Pons (tissue), 1 donor: Measurements from ENCODE around the gene CERS6.
A peak's percentile ranks its signal among the peaks of the same experiment; 100 is the strongest.

Source experiments
- DNase-seq: peaks from one replicate; pipeline ENCODE4 v3.0.0-alpha.2; 2016; ENCODE audit warnings: low spot score

The CERS6 gene

DNA sequence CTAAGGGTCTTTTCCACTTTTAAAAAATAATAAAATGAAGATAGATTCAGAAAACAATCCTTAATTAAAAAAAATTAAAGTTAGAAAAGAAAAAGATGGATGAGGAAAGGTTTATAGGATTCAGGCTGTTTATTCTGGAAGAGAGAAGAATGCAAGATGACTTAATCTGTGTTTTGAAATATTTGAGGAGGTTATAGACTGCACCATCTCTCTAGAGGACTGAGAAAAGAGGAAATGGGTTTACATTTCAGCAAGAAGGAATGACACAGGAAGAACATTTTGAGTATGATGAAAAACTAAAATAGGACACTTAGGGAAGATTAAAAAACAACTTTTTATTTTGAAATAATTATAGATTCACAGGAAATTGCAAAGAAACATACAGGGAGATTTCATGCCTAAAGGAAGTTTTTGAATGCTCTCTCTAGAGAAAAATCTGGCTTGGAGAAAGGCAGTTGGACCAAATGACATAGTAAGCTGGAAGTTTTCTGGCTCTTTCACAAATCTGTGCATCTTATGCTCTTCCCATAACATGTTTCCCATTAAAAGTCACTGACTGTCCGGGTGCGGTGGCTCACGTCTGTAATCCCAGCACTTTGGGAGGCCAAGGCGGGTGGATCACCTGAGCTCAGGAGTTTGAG lies 75.0 kb downstream of the CERS6 start:
- DNase-seq: no peak

GRCh38 chr2:168534926-168535325 lies 78.9 kb downstream of the CERS6 start:
- DNase-seq: no peak

DNA sequence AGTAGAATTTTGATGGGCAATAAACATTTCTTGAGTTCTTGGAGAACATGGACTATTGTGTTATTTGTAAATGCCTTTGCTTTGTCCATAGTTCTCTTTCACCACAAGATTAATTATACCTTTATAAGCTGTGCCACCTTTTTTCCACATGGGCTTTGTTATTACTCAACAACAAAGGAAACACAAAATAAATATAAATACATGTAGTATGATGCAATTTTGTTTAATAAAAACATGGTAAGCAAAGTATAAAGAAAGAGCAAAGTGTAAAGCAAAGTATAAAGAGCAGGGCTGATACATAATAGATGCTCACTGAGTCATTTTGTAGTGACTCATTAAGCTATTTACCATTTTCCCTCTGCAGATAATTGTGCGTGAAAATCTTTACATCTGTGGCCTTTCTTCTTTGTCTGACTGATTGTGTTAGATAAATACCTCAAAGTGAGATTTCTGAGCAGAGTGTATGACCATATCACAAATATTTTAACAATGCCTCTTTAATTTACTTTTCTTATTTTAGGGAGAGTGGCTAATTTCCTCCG lies 80.9 kb downstream of the CERS6 start:
- no peak for DNase-seq

DNA sequence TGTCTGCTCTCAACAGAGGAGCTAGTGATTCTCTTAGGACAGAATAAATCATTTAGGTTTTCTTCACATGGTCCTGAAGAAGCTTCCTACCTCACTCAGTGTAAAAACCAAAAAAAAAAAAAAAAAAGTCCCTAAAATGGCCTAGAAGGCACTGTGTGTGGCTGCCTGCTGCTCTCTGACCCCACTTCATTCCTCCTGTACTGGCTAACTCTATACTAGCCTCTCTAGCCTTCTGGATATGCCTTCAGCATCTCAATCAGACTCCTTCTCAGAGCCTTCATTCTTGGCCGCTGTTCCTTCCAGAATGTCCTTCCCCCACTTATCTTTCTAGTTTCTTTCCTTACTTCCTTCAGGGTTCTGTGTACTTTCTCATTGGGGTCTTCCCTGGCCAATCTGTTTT lies 82.1 kb downstream of the CERS6 start:
- no peak for DNase-seq

DNA sequence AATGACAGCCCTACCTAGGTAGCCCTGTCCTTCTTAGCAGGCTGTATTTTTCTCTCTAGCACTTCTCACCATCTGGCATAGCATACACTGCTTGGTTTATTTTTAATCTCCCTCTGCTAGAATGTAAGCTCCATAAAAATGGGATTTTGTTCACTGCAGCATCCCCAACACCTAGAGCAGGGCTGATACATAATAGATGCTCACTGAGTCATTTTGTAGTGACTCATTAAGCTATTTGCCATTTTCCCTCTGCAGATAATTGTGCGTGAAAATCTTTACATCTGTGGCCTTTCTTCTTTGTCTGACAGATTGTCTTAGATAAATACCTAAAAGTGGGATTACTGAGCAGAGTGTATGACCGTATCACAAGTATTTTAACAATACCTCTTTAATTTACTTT lies 82.5 kb downstream of the CERS6 start:
- no peak for DNase-seq

DNA sequence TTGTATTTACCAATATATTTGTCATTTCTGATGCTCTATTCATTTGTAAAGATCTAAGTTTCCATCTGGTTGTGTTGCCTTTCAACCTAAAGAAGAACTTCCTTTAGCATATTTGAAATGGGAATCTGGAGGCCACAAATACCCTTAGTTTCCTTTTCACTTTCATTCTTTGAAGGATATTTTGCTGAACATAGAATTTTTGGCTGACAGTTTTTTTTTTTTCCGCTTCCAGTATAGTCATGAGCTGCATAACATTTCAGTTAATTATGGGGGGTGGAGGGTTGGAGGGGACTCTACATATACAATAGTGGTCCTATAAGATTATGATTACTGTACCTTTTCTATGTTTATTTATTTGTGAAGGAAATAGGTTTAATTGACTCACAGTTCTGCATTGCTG lies 83.9 kb downstream of the CERS6 start:
- DNase-seq: no peak

- no peak for DNase-seq
Observed at GRCh38 chr2:168541858-168542257, 85.8 kb downstream of the CERS6 start.

- DNase-seq: no peak
Observed at GRCh38 chr2:168543037-168543436, 87.0 kb downstream of the CERS6 start.

- no peak for DNase-seq
Observed at GRCh38 chr2:168543935-168544334, 87.9 kb downstream of the CERS6 start.

GRCh38 chr2:168545439-168546082 lies 89.5 kb downstream of the CERS6 start:
- no peak for DNase-seq

DNA sequence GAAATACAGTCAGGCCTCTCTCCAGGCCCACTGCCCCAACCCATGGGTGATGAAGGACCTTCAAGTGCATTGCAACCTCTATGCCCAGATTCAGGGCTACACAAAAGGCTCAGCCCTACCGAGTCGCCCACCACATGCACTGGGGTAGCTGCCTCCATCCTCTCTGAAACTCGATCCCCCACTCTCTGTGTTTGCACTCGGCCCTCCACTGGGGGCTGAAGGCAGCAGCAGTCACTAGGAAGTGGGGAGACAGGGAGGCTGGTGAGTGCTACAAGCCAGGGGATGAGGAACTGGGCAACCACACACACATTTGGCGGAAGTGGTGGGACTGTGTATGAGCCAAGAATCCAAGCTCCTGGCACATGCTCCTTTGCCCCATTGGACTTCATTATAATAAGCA lies 94.6 kb downstream of the CERS6 start:
- peak; percentile 37 for DNase-seq

DNA sequence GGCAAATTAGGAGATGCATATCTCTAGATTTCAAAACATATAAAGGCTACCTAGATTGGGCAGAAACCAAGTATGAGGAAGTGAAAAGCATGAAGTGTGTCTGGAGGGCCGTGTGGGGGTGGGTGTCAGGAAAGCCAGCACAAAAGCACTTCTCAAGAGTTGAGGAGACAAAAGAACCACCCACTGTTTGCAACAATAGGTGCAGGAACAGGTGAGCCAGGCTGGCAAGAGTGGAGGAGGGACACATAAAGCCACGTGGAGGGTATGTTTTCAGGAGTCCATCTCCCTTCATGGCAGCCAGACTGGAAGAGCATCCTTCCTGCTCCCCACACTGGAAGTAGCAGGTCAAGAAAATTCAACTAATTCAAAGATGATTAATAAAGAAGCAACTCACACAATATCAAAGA lies 96.4 kb downstream of the CERS6 start:
- DNase-seq: no peak

DNA sequence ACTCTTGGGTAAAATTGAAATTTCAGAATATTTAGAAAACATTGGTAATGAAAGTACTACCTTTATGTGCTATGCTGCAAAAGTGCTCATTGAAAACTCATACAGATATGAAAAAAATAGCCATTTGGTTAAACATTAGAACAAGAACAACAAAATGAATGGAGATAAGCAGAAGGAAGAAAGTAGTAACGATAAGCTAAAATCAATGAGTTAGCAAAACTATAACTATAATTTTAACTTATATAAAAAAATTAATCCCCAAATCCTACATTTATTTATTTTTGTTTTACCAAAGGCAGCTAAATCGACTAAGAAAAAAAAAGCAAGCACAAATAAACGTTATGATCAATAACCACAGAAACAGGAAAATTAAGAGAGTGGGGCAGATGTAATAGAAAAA lies 99.2 kb downstream of the CERS6 start:
- no peak for DNase-seq

DNA sequence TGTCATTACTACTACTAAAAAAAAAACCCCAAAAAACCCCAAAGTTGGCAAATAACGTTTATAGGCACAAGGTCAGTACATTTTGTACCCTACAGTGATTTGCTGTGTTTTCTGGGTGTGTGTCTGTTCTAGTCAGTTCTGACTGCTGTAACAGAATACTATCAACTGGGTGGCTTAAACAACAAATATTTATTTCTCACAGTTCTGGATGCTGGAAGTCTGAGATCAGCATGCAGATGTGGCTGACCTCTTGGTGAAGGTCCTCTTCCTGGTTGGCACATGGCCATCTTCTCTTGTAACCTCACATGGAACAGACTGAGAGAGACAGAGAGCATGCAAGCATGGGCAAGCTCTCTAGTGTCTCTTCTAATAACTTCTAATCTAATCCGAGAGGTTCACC lies 103.1 kb downstream of the CERS6 start:
- no peak for DNase-seq

- peak; percentile 16 for DNase-seq
Observed at GRCh38 chr2:168560817-168561499, 104.9 kb downstream of the CERS6 start.

GRCh38 chr2:168561991-168562390 lies 105.9 kb downstream of the CERS6 start:
- DNase-seq: no peak

GRCh38 chr2:168562971-168563370 lies 106.9 kb downstream of the CERS6 start:
- no peak for DNase-seq

DNA sequence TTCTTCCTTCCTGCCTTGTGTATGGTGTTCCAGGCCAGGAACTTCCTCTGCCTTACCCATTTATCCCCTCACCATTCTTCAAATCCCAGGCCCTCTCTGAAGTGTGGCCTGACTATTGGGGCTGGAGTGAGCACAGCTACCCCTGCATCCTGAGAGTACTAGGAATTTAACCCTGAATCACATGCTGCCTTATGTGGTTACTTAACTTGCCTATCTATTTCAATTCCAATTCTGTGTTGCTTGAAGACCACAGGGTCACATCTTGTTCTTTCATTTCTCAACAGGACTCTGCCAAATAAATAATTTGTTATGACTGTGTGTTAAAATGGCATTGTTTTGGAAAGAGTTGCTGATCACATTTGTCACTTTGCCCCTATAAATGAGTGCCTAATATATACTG lies 108.6 kb downstream of the CERS6 start:
- no peak for DNase-seq

- DNase-seq: no peak
Observed at GRCh38 chr2:168565112-168565511, 109.0 kb downstream of the CERS6 start.

DNA sequence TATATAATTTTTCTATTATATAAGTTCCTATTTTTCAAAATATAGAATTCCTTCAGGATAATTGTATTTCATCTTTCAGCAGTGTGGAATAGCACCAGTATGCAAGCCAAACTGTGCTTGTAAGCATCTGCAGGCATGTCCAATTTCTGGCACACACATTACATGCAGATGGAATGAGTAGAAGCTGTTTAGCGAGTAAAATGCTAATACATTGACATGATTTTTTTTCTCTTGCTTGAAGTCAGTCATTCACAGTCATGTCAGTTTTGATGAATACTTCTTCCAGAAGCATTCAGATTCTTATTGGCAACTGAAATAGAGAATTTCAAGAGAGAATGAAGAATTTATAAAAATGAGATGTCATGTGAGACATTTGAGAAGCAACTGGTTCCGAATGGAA lies 109.4 kb downstream of the CERS6 start:
- DNase-seq: no peak

GRCh38 chr2:168566974-168567665 lies 111.0 kb downstream of the CERS6 start:
- no peak for DNase-seq

- no peak for DNase-seq
Observed at GRCh38 chr2:168567836-168568235, 111.8 kb downstream of the CERS6 start.
